OCI-M1 (cell line): ENCODE data around the gene ARHGAP25.

Source experiments
- DNase-seq: peaks from one replicate; lab custom pipeline; 2025; lab: John Stamatoyannopoulos, UW

ARHGAP25 gene

GRCh38 chr2:68734688-68735525 is at the start of gene ARHGAP25:
Gene ARHGAP25, plus strand, starts transcription at chr2:68734811. Its CDS starts 389 bp downstream, at chr2:68735200.
- DNase-seq = peak; percentile 75

GRCh38 chr2:68686178-68686577 is 48.4 kb upstream of the ARHGAP25 start:
- no peak for DNase-seq

- no peak for DNase-seq
These were observed 47.6 kb upstream of the ARHGAP25 start for GRCh38 chr2:68687018-68687417.

GRCh38 chr2:68689553-68690537 is 44.8 kb upstream of the ARHGAP25 start:
- peak; percentile 74 for DNase-seq

- no peak for DNase-seq
These were observed 43.8 kb upstream of the ARHGAP25 start for GRCh38 chr2:68690851-68691250.

- DNase-seq = peak; percentile 11
These were observed 42.1 kb upstream of the ARHGAP25 start for GRCh38 chr2:68692511-68692910.

- DNase-seq = no peak
These were observed 40.7 kb upstream of the ARHGAP25 start for GRCh38 chr2:68693951-68694350.

- no peak for DNase-seq
These were observed 38.6 kb upstream of the ARHGAP25 start for GRCh38 chr2:68695971-68696370.

GRCh38 chr2:68696554-68696953 is 38.1 kb upstream of the ARHGAP25 start:
- DNase-seq = no peak

GRCh38 chr2:68698567-68699377 is 35.8 kb upstream of the ARHGAP25 start:
- no peak for DNase-seq

GRCh38 chr2:68700560-68700959 is 34.1 kb upstream of the ARHGAP25 start:
- DNase-seq = no peak

GRCh38 chr2:68706637-68707036 is 28.0 kb upstream of the ARHGAP25 start:
- no peak for DNase-seq

GRCh38 chr2:68708629-68709028 is 26.0 kb upstream of the ARHGAP25 start:
- no peak for DNase-seq

- peak; percentile 70 for DNase-seq
These were observed 25.1 kb upstream of the ARHGAP25 start for GRCh38 chr2:68709421-68709911.

GRCh38 chr2:68710336-68710735 is 24.3 kb upstream of the ARHGAP25 start:
- no peak for DNase-seq

GRCh38 chr2:68710756-68711155 is 23.9 kb upstream of the ARHGAP25 start:
- DNase-seq = no peak

- peak; percentile 74 for DNase-seq
These were observed 19.7 kb upstream of the ARHGAP25 start for GRCh38 chr2:68714866-68715265.

- DNase-seq = peak; percentile 68
These were observed 19.1 kb upstream of the ARHGAP25 start for GRCh38 chr2:68715353-68716041.

GRCh38 chr2:68716604-68717304 is 17.9 kb upstream of the ARHGAP25 start:
- DNase-seq = no peak

- DNase-seq = no peak
These were observed 17.3 kb upstream of the ARHGAP25 start for GRCh38 chr2:68717305-68717661.
